Esophagus (tissue), 2 donors: ENCODE results near the gene ADAMTS19. TPM values are rescaled to one million over a fixed set of nuclear protein-coding genes. Genes with fewer than 3 reads are reported as not detected.

Experiments
- H3K27ac ChIP-seq, 2 donors: one replicate each; pipeline ENCODE4 v1.5.1; 2013; ENCODE audit warnings: low read depth in 2 of 2, mild to moderate bottlenecking in 2 of 2, inconsistent platforms in 1 of 2, low read length in 1 of 2, moderate library complexity in 1 of 2
- H3K27me3 ChIP-seq, 2 donors: one replicate each; pipeline ENCODE4 v1.6.1; 2013; ENCODE audit warnings: low read length in 2 of 2, control low read depth in 1 of 2, mild to moderate bottlenecking in 1 of 2; ENCODE audit not compliant: insufficient read depth in 2 of 2, control insufficient read depth in 1 of 2
- H3K36me3 ChIP-seq, 2 donors: one replicate each; pipeline ENCODE4 v1.6.1; 2013; ENCODE audit warnings: low read length in 1 of 2; ENCODE audit not compliant: control insufficient read depth in 2 of 2, insufficient read depth in 2 of 2
- H3K4me1 ChIP-seq, 2 donors: one replicate each; pipeline ENCODE4 v1.6.1; 2013; ENCODE audit warnings: low read length in 1 of 2; ENCODE audit not compliant: control insufficient read depth in 2 of 2, insufficient read depth in 2 of 2
- H3K4me3 ChIP-seq, 2 donors: one replicate each; pipeline ENCODE4 v1.5.1; 2013; ENCODE audit warnings: low read length in 2 of 2, mild to moderate bottlenecking in 2 of 2, low read depth in 1 of 2, moderate library complexity in 1 of 2
- H3K9me3 ChIP-seq, 2 donors: one replicate each; pipeline ENCODE4 v1.6.1; 2013; ENCODE audit warnings: mild to moderate bottlenecking in 2 of 2, low read depth in 1 of 2, low read length in 1 of 2, moderate library complexity in 1 of 2; ENCODE audit not compliant: control insufficient read depth in 2 of 2, insufficient read depth in 1 of 2
- WGBS, 2 donors: extraction: QIAGEN DNeasy Blood & Tissue Kit; methylation state at CpG; one replicate each; pipeline ENCODE4 v1.1.7; 2013; 5-methylcytosine and 5-hydroxymethylcytosine counted together
- polyA plus RNA-seq, 2 donors: library from polyadenylated mRNA; stranded (reverse); fragments of 200-250 nt; gene quantifications; one replicate each; pipeline ENCODE4 v1.2.3, GENCODE V29; 2013
- donor health status: healthy with polysubstance abuse.
- donor health status: Bipolar disorder and iron deficiency.

Gene ADAMTS19
- polyA plus RNA-seq, 2 donors, result 0.02 to 0.07 TPM

- Histone ChIP-seq H3K27me3 (no peaks in the 10 kb centered on the region), H3K4me3 (no peak overlapping the region), H3K36me3 (no peaks in the 10 kb centered on the region), H3K4me1 (no peaks in the 10 kb centered on the region), H3K27ac (no peak overlapping the region), H3K9me3 (no peaks in the 10 kb centered on the region)
- WGBS, 2 donors, result 59 to 66% methylated on average over 2 of the region's 2 CpGs
Observed at GRCh38 chr5:129739773-129740172, 279.7 kb downstream of the ADAMTS19 start.

DNA sequence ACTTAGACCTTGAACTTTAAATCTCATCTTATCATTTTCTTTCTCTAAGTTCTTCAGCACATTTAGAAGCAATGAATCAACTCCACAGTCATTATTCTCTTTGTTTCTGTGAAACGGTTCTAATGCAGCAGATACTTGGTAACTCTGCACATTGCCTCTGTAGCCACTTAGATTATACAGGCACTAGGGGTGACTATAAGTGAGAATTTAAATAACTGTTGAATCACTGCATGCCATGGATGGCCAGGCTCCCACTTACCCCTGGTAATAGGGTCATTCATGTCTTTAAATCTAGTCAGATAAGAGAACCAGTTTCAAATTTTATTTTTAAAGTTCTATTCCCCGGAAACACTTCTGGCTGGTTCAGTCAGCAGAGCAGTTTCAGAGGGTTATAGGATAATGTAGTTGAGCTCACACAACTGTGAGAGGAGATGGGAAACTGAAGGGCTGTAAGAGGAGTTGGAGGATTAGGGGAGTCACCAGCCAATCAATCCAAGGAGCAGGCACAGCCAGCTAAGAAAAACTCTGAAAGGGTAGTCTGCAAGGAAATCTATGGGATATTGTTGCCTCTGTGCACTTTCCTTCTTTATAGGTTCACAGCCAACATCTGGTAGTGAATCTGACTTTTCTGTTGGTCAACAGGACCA, 283.6 kb downstream of the ADAMTS19 start:
- WGBS, 2 donors, result 62 to 71% methylated on average over 2 of the region's 2 CpGs

DNA sequence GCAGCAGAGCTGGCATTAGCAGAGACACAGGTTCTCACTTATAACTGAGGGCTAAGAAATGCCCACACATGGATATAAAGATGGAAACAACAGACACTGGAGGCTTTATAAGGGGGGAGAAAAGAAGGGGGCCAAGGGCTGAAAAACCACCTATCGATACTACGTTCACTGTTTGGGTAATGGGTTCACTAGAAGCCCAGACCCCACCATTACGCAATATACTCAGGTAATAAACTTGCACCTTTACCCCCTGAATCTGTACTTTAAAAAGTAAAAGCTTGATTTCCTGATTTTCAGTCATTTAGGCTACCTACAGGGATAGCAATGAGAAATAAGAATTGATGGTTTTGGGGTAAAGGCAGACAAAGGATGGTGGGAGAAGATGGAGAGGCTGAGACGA, 285.9 kb downstream of the ADAMTS19 start:
- H3K4me1 ChIP-seq, result no peaks in the 10 kb centered on the region
- no peak overlapping the region for H3K27ac ChIP-seq
- no peaks in the 10 kb centered on the region for H3K9me3 ChIP-seq
- no peaks in the 10 kb centered on the region for H3K36me3 ChIP-seq
- no peaks in the 10 kb centered on the region for H3K27me3 ChIP-seq
- no peak overlapping the region for H3K4me3 ChIP-seq
- WGBS, 2 donors, result 87 to 90% methylated on average over 4 of the region's 4 CpGs

More for the DNA sequence above, 283.6 kb downstream of the ADAMTS19 start:
- no peaks in the 10 kb centered on the region for H3K9me3 ChIP-seq
- H3K4me1 ChIP-seq, result no peaks in the 10 kb centered on the region
- no peaks in the 10 kb centered on the region for H3K27me3 ChIP-seq
- no peaks in the 10 kb centered on the region for H3K36me3 ChIP-seq
- no peak overlapping the region for H3K4me3 ChIP-seq
- no peak overlapping the region for H3K27ac ChIP-seq

DNA sequence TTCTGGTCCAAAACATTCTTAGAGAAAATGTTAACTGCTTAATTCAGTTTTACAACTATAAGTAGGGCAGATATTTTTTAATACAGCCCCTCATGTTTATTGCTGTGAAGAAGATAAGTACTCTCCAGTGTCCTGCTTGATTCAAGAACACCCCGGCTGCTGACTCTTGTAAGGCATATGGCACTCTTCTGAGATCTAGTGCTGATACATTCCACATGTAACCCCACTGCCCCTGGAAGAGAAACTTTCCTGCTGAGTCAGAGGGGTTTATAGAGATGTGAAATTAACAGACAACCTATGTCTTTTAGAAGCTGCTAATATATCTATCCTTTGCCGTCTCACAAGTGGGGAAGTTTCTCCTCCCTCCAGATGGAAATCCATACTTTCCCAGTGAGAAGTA, 286.8 kb downstream of the ADAMTS19 start:
- Histone ChIP-seq H3K27ac (no peak overlapping the region), H3K9me3 (no peaks in the 10 kb centered on the region), H3K36me3 (no peaks in the 10 kb centered on the region), H3K4me1 (no peaks in the 10 kb centered on the region), H3K27me3 (no peaks in the 10 kb centered on the region), H3K4me3 (no peak overlapping the region)
- 72 to 82% methylated on average over 2 of the region's 2 CpGs for WGBS, 2 donors

GRCh38 chr5:129747572-129748407, 287.7 kb downstream of the ADAMTS19 start, which contains the start of gene MINAR2:
TSS of gene MINAR2 (plus strand) at chr5:129748094. CDS start at chr5:129748191, 97 bp downstream.
- Histone ChIP-seq H3K27me3 (no peaks in the 10 kb centered on the region), H3K4me3 (no peak within 1 kb of the TSS), H3K36me3 (no peaks in the 10 kb centered on the region), H3K27ac (no peak within 1 kb of the TSS), H3K4me1 (no peaks in the 10 kb centered on the region), H3K9me3 (no peaks in the 10 kb centered on the region)
- WGBS, 2 donors, result 83% methylated on average over 13 of the region's 13 CpGs

GRCh38 chr5:129748913-129749880, 289.1 kb downstream of the ADAMTS19 start:
- 77 to 79% methylated on average over 1 of the region's 1 CpG for WGBS, 2 donors
- Histone ChIP-seq H3K4me3 (no peak overlapping the region), H3K4me1 (no peaks in the 10 kb centered on the region), H3K9me3 (no peaks in the 10 kb centered on the region), H3K27ac (no peak overlapping the region), H3K27me3 (peaks cover 0 to 2% of the 10 kb centered on the region in 2 donors), H3K36me3 (no peaks in the 10 kb centered on the region)

GRCh38 chr5:129760636-129761325, 300.7 kb downstream of the ADAMTS19 start:
- no peaks in the 10 kb centered on the region for H3K9me3 ChIP-seq
- no peaks in the 10 kb centered on the region for H3K27me3 ChIP-seq
- WGBS, 2 donors, result 76 to 91% methylated on average over 1 of the region's 1 CpG
- H3K36me3 ChIP-seq, result no peaks in the 10 kb centered on the region
- no peaks in the 10 kb centered on the region for H3K4me1 ChIP-seq
- no peak overlapping the region for H3K27ac ChIP-seq
- H3K4me3 ChIP-seq, result no peak overlapping the region

GRCh38 chr5:129763651-129764050, 303.6 kb downstream of the ADAMTS19 start:
- H3K9me3 ChIP-seq, result no peaks in the 10 kb centered on the region
- no peak overlapping the region for H3K27ac ChIP-seq
- no peak overlapping the region for H3K4me3 ChIP-seq
- H3K27me3 ChIP-seq, result no peaks in the 10 kb centered on the region
- H3K36me3 ChIP-seq, result no peaks in the 10 kb centered on the region
- no peaks in the 10 kb centered on the region for H3K4me1 ChIP-seq
- 89 to 95% methylated on average over 1 of the region's 1 CpG for WGBS, 2 donors

DNA sequence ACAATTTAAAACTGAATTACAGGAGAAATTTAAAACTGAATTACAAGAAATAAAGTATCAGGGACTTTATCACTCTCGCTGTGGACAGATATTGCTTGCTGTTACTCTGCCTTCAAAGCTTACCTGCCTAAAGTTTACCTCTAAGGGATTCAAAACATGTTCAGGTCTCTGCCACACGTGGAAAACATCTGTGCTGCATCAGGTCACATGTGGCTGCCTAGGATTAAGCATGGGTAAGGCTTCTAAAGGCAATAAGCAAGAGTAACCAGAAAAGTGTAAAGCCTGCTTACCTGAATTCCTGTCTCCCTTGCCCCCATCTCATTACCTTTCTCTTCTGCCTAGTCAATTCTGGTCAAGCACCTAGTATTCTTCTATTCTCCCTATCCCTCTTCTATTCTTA, 306.7 kb downstream of the ADAMTS19 start:
- 69 to 73% methylated on average over 2 of the region's 2 CpGs for WGBS, 2 donors
- H3K27ac ChIP-seq, result no peak overlapping the region
- no peak overlapping the region for H3K4me3 ChIP-seq
- H3K4me1 ChIP-seq, result no peaks in the 10 kb centered on the region
- no peaks in the 10 kb centered on the region for H3K36me3 ChIP-seq
- no peaks in the 10 kb centered on the region for H3K9me3 ChIP-seq
- no peaks in the 10 kb centered on the region for H3K27me3 ChIP-seq
